ENCODE data around the gene FUT8.

Gene FUT8

DNA sequence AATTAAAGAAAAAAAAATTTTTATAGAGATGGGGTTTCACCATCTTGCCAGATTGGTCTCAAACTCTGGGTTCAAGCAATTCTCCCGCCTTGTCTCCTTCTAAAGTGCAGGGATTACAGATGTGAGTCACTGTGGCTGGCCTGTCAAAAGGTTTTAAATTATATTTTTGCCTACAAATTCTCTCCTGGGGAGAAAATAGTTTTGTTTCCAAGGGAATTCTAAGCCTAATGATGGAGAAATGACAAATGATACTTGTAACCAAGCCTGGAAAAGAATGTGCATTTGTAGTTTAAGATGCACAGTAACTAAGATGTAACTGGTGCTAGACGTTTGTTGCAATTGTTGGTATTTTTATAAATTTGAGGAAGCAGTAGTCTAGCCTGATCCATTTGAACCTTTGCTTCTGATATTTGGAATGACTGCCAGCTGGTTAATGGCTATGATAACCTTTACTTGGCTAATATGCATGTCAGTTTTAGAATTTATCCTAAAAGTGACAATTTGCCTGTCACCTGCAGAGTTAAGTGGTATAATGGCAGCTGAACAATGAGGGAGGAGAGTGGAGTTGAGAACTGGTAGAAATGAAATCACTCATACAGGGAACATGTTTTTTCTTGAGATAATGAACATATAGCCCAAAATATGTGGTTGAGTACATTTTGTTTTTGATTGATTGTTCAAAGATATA lies 148.0 kb downstream of the FUT8 start:
- DNase-seq = no peak

DNA sequence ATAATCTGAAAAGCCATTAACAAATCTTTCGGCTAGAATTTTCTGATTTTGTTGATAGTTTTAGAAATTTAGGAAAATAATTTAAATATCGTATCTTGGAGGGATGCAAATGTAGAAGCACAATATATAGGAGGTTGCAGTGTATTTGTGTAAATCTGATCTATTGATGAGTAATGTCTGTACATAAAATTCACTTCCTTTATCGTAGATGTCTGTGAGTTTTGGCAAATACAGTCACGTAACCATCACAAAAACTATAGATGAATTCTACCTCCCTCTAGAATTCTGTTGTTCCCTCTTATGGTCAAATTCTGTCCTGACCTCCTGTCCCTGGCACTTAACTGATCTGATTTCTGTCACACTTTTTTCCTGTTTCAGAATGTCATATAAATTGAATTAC lies 151.8 kb downstream of the FUT8 start:
- DNase-seq = no peak

DNA sequence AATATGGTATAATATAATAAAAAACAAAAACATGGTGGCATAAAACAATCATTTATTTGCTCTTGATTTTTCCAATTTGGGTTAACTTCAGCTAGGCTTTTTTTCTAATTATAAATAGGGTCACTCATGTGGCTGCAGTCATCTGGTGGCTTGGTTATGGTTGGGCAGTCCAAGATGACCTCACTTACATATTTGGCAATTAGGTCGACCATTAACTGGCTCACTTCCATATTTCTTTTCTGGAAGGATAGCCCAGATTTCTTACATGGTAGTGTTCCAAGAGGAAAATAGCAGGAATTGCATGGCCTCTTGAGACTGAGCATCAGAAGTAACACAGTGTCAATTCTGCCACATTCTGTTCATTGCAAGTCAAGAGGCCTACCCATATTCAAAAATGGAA lies 153.4 kb downstream of the FUT8 start:
- no peak for DNase-seq

DNA sequence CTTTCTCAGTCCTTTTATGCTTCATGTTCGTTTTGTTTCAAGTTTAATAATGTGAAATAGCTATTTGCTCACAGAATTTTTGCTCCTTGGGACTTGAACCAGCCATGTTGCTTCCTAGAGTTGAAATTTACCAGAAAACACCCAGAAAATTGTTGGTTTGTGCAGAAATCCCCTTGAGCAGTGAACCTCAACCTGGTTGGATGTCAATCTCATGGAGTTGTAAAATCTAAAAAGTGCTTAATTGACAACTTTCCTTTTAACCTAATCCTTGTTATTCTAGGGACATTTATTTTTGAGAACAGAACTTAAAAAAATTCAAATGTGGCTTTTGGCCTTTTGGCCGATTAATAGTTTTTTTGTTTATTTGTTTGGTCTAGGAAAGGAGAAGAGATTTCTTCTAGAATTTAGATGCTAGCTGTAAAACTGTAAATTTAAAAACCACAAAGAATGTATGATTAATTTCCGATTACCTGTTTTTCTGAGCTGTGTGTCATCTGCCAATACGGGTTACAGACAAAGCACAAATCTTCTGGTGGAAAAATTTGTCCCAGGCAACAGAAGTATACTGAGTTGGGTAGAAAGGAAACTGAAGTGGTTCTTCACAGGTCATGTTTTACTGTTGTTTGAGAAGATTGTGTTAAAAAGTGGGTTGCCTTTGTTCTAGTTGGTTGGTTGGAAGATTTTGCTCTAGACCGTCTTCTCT lies 154.4 kb downstream of the FUT8 start:
- no peak for DNase-seq

DNA sequence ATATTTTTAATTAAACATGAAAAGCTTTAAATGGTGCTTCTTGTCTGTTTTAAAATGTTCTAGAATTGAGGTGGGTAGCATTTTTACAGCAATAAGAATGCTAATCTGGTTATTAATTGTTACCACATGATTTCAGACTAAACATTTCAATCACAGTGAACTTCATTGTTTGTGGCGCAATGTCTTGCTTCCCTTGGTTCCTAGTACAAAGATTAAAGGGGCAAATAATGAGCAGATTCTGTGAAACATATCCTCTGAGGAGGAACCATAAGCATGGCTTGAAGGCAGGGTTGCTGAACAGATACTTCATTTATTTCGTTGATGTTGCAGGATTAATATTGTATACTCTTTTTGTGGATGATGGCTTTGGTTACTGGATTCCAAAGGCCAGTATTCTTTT lies 162.1 kb downstream of the FUT8 start:
- no peak for DNase-seq

DNA sequence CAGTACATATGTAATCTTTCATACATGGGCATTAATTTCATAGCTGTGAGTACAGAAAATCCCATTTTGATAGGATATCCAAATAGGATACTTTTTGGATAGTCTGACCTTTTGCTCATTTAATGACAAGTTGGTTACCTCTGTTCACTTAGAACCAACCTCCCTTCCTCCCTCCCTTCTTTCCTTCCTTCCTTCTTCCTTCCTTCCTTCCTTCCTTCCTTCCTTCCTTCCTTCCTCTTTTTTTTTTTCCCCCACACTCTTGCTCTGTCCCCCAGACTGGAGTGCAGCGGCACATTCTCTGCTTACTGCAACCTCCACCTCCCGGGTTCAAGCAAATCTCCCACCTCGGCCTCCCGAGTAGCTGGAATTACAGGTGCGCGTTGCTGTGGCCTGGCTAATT lies 162.9 kb downstream of the FUT8 start:
- no peak for DNase-seq

DNA sequence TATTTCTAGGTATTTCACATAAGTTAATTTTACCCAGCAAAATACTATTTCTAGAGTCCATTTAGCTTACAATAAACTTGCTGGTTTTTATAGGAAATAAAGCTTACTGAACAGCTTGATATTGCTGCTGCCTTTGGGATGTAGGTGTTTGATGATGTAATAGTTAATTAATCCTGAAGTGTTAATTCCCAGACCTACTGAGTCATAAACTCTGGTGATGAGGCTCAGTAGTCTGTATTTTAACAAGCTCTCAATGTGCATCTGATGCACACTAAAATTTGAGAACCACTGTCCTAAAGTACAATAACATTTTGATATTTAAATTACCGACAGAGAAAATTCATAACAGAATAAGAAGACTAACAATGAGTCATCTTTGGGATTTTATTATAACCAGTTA lies 168.4 kb downstream of the FUT8 start:
- DNase-seq = no peak

DNA sequence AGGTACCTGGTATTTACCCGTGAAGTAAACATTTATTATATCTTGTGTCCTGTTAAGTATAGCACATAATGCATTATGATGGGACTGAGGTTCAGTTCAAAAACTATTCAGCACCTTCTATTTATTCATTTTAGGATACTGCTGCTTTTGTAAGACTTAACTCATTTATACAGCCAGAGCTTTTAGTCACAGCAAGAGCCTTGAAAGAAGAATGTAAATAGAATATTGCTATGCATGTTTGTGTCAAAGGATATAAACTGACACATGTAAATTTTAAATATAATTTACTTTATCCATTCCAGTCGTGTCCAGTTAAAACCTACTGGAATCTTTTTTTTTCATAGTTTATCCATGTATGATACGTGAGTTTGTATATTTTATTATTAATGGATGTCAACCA lies 168.8 kb downstream of the FUT8 start:
- DNase-seq = no peak

DNA sequence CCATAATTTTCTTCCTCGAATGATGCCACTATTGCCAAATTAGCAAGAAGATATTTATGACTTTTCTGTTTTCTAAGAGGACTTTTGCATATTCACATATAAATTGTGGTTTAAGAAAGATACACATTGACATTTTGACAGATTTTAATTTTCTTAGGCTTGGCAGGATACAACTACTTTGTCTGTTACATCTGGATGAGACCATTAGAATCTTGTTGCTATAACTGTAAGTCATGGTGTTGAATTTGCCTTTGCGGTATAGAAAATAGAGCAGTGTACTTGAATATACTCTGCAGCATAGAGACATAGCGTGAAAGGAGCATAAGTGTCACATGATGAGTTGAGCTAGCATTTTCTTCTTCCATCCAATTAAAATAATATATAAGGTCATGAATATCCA lies 169.3 kb downstream of the FUT8 start:
- DNase-seq = no peak

DNA sequence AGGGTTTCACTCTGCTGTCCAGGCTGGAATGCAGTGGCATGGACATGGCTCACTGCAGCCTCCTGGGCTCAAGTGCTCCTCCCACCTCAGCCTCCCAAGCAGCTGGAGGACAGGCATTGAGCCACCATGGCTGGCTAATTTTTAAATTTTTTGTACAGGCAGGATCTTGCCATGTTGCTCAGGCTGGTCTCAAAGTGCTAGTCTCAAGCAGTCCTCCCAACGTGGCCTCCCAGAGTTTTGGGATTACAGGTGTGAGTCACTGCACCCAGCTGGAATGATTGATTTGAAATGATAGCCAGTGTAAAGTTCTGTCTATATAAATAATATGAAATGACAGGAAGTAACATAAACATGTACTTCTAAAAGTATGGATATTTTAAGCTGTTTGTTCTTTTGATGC lies 172.7 kb downstream of the FUT8 start:
- DNase-seq = no peak

DNA sequence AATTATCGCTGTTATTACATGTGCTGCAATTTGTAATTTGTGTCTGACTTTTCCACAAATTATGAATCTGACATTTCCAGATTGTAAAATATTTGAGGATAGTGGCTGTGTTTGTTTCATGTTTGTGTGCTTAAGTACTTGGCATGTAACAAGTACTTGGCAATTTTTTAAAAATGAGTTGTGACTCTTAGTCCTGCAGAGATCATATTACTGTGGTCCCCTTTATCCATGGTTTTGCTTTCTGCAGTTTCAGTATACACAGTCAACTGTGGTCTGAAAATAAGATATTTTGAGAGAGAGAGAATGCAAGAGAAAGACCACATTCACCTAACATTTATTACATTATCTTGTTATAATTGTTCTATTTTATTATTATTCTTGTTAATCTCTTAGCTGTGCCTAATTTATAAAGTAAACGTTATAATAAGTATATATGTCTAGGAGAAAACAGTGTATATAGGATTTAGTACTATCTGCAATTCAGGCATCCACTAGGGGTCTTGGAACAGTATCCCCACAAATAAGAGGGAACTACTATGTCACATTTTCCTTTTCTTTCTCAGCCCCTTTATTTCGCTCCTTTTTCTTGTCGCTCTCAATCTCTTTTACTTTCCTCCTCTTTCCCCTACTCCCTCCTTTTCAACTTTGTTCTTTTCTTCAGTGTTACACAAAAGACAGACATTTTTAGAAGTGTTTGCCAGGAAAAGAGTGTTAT lies 176.1 kb downstream of the FUT8 start:
- no peak for DNase-seq

DNA sequence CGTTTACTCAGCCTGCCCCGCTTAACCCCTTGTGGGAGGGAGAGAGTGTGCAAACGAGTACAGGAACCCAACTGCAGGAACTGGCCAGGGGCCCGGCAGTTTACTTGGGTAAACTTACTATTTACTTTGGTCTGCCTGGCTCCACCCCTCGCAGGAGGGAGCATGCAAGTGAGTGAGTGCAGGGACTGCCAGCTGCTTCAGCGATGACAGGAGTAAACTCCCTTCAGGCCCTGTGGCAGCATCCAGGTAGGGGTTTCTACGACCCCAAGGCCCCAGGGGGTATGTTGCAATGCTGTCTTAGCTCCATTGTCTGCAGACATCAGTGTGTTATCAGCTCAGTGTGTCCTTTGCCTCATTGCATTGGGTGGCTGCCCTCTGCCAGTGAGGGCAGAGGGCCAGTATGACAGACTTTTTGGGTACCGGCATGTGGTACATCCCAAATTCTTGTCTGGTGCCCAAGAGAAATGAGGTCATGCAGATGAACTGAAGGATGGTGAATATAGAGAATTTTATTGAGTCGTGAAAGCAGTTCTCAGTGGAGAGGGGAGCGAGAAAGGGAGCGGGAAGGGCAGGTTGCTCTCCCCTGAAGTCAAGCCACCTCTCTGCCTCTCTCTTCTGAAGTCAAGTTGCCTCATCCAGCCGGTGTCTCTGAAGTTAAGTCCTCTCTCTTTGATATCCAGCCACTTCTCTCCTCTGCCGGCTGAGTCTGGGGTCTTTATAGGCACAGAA lies 181.8 kb downstream of the FUT8 start:
- no peak for DNase-seq

DNA sequence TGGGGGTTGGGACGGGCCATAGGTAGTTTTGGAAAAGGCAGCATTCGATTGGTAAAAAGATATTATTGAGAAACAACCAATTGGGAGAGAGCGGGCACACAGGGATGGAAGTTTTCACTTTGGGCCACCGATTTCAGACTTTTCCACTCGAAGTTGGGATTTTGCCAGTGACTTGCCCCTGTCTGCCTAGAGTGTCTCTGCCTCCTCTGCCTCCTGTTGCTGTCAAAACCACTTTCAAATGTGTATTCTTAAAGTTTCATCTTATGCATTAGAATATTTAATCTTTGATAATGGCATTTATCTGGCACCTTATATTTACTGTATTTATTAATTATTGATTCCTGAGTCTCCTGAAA lies 182.3 kb downstream of the FUT8 start:
- DNase-seq = no peak

DNA sequence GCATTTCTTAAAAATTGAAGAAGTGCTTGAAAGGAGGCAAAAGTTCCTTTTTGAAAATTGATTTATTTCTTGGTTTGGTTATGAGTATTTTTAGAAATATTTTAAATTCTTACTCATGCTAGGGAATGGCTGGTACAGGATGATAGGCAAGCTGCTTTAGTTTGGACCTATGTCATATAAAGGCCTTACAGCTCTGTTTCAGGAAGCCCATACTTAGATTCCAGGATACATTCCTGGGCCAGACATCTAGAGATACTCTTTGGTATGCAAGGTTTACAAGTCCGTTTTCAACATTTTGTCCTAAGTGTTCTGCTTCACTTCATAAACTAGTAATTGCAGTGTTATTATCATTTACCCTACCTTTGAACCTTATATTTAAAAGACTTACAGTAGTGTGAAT lies 186.8 kb downstream of the FUT8 start:
- DNase-seq = no peak

DNA sequence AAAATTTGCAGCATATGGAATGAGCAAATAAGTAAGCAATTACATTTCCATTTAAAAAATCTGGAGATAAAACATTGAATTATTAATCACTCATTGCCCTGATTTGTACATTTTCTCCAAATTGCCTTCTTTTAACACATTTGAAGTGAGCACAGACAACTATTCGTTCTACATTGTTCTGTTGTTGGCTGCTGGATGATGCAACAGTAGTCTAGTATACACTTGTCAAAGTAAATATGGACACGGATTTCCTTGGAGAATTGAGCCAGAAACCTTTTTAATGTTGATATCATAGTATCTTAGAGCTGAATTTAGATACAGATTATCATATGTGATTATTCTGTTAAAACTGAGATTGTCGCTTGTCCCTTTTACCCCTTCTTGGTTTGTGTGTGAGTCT lies 188.2 kb downstream of the FUT8 start:
- no peak for DNase-seq

DNA sequence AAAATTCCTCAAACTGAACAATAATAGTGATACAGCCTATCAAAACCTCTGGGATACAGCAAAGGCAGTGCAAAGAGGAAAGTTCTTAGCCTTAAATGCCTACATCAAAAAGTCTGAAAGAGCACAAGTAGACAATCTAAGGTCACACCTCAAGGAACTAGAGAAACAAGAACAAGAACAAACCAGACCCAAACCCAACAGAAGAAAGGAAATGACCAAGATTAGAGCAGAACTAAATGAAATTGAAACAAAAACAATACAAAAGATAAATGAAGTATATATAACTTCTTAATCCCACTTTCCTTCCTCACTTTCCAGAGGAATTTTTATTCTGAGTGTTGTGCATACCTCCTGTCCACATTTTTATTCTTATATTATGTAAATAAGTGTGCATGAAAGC lies 192.0 kb downstream of the FUT8 start:
- DNase-seq = no peak

DNA sequence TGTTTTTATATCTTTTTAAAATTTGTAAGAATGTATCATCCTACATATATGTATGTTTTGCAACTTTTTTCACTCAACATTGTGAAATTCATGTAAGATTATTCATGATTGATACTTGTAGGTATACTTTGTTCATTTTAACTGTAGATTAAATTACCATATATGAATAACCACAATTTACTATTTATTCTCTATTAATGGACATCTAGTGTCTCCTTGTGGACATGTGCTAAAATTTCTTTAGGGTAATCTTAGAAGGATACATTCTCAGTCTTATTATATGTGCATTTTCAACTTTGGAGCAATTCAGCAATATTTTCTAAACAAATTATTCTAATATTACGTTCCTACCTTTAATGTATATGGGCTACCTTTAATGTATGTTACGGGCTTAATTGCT lies 192.4 kb downstream of the FUT8 start:
- DNase-seq = no peak

DNA sequence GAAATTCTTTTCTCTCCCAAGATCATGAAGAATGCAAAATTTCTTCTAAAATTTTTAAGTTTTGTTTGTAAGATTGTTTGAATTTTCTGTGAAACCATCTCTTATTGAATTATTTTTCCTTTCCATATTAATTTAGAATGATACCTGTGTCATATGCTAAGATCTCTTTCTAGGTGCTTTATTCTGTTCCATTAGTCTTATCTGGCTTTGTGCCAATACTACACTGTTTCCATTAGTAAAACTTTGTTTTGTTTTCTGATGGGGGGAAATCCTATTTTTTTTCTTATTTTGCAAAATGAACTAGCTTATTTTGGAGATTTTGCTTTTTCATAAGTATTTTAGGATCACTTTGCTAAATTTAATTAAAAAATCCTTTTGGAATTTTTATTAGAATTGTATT lies 193.9 kb downstream of the FUT8 start:
- no peak for DNase-seq

DNA sequence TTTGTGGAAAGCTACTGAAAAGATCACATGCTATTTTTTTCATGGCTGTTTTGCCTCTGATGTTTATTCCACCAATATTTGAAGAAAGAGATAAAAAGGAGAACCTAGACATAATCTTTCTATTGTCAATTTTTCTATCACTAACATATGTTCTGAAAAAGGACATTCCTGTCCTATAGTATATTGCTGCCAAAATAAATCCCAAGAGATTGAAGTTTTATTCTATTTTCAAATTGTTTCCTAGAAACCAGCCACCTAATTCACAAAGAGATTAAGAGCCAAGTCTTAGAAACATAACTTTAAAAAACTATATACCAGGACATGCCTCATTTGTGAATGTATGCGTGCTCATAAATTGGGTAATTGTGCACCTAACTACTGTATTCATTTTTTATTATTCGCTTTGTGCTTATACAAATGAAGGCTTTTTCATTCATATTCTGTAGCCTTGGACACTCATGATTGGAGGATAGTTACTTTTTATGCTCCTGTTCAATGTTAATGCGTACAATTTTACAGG lies 200.7 kb downstream of the FUT8 start:
- DNase-seq = no peak

DNA sequence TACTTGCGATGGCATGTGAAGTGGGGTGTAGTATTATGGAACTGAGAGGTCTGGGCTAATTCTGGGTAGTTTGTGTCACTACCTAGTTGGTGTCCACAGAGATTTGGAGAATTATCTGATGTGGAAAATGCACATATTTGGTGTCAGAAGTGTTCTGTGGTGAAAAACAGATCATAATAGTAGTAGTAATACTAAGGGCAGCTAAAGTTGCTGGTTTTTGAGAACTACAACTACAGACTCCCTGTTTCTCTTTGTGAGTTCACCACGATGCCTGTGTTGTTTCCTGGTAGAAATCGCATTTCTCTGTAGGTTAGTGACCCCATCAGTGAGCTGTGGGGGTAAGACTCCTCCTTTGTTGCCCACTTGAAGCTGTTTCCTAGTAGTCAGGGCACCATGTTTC lies 206.5 kb downstream of the FUT8 start:
- DNase-seq = no peak

DNA sequence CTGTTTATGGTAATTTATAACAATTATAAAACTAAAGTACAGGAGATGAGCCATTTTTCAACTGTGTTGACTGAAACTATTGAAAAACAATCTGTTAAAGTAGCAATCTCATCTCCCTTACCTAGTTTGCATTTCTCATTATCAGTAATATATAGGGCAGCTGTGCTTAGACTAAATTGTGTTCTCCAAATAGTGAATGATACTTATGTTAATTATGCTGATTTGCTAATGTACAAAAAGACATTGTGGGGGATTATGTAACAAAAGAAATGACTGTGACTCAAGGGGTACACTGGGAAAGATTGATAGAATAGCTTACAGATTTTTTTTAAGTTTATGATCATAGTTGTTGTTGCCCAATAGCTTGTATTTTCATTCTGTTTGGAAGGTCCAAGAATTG lies 207.7 kb downstream of the FUT8 start:
- no peak for DNase-seq

DNA sequence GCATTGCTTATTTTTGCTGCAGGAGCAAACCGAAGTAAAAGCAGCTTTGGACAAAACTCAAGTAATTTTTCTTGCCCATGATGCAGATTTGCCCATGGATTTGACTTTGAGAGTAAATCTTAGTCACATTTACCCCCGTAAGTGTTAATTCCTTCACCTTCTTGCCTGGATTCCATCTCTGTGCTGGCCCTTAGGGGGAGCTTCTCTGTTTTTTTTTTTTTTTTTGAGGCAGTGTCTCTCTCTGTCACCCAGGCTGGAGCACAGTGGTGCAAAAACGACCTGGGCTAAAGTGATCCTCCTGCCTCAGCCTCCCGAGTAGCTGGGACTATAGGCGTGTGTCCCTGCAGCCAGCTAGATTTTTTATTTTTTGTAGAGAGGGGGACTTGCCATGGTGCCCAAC lies 210.2 kb downstream of the FUT8 start:
- no peak for DNase-seq

DNA sequence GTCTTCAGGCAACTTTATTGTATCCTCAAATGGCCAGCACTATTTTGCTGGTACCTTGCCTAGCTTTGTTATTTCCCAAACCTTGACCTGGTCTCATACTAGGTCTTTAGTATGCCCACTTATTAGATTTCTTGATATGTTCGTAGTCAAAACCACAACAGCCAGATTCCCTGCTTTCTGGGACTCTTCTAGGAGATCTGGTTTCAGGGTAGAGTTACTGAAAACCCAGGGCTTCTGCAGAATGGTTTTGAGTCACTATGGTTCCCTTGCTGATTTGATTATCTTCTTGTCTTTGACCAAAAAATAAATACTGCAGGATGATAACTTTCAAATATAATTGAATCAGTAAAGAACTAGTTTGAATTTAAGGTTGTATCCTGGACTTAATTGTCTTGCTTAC lies 211.2 kb downstream of the FUT8 start:
- DNase-seq = no peak

DNA sequence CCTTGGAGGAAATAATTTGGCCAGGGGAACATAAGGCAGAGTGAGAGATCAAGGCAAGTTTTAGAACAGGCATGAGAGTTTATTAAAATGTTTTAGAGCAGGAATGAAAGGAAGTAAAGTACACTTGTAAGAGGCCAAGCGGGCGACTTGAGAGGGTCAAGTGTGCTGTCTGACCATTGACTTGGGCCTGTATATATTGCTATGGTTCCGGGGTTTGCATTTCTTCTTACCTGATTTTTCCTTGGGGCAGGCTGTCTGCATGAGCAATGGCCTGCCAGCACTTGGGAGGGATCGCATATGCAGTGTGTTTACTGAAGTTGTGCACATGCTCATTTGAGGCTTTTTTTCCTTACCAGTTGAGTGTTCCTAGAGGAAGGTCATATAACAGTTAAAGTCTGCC lies 214.8 kb downstream of the FUT8 start:
- DNase-seq = no peak

All from activated CD4-positive, alpha-beta T cell treated with anti-CD3 and anti-CD28 coated beads, Interleukin-2, amount 50 U/mL, for 1 hour (primary cell).